ENCODE results near the gene FBLN2.

DNA sequence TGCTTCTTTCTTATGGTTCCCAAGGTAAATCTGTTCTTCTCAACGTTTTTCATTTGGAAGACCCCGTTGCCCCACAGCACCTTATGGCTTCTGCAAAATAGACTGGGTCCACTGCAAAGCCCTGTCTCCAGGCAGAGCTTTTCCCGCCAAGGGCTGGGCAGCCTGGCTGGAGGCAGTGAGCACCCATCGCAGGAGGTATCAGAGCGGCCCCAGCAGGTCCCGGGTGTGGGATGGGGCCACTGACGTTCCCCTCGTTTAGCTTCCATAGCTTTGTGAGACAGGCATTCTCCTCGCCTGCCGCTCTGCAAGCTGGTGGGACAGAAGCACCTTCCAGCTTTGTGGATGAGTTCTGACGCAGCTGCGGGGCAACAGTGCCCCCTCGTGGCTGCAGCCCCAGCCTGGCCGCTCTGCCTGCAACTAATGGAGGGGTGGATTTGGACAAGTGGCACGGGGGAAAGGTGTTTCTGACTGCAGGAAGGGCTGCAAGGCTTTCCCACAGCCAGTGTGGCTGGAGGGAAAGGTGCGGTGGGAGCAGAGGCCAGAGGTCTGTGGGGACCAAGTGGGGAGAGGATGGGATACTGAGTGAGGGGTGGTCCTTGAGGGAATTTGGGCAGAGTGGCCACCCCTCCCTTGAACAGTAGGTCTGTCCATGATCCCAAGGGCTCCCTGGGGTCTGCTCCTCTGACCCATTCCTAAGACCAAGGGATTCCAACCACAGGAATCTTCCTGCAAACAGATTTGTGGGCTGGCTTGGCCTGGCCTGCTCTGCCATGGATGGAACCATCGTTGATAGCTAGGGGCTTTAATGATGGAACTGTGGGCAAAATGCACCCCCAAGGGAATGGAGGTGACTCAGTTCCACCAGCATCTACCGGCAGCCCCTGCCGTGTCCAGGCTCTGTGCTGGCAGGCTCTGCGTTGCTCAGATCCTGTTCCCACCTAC, 99.4 kb downstream of the FBLN2 start:
- TF ChIP-seq POLR2A (IDR thresholded peaks at IDR 0.05) = no peak
- peak in 3 of 4 experiments; percentile 93 to 98 (median 95) for TF ChIP-seq CTCF (IDR thresholded peaks at IDR 0.05)

All from gastroesophageal sphincter (tissue), 3 donors.